GM18520 (cell line): ENCODE results near the gene KRT86.
"Not testable (repeated sequence)": the region's sequence is repeated elsewhere in the genome, so short reads cannot be mapped to it uniquely, and the experiment has no call there.

ENCODE experiments used
- ATAC-seq: cut with Tn5 transposase; IDR thresholded peaks from one replicate; pipeline ENCODE4 v1.9.1; 2021; ENCODE audit not compliant: unreplicated experiment

KRT86 gene

GRCh38 chr12:52267266-52267665, 7.2 kb upstream of the KRT86 start:
- no peak for ATAC-seq

GRCh38 chr12:52267699-52268098, 6.7 kb upstream of the KRT86 start:
- no peak for ATAC-seq

- no peak for ATAC-seq
These were observed 6.2 kb upstream of the KRT86 start for GRCh38 chr12:52268212-52268611.

DNA sequence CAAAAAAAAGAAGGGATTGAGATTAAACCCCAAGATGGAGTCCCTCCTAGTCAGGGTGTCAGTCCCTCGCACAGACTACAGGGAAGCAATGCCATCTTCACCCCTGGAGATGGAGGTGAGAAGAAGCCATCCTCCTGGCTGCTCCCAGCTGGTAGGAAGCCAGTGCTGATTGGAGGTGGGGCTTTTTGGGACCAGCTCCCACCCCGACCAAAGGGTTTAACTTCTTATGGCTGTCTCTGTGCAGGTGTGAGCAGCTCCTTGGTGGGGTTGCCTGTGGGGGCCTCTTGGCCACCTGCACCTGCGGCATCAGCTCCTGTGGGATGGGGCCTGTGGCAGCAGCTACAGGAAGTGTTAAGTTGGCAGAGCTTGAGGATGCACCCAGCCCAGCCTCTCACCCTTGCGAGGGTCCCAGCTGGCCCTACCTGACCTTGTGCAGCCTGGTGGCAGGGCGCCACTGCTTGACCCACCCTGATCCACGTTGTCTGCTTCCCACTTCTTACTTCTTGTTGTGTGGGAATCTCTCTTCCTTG, 3.8 kb upstream of the KRT86 start:
- ATAC-seq, result no peak

DNA sequence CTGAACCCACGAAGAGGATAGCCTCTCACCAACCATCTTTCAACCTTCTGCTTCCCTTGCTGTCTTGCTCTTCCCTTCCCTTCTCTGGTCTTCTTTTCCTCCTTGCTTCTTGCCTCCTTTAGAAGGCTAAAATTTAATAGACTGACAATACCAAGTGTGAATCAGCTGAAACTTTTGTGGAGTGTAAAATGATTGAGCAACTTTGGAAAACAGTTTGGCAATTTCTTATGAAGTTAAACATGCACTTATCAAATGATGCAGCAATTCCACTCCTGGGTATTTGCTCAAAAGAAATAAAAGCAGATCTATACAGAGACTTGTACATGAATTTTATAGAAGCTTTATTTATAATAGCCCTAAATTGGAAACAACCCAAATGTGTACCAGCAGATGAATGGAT, 3.3 kb upstream of the KRT86 start:
- no peak for ATAC-seq

DNA sequence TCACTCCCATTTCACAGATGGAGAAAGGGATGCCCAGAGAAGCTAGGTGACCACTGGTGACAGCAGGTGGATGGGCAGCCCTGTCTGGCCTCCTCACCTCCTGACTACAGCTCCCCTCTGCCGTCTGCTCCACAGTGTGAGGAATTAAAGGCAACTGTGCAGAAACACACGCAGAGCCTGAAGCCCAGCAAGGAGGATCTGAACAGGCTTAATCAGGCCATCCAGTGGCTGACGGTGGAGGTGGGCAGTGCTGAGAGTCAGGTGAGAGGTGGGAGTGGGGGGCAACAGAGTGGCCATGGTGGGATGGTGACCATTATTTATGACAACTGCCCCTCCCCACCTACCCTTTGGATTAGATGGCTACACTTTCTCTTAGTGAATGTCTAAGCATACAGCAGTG, 1.2 kb downstream of the KRT86 start:
- ATAC-seq, result no peak

- no peak for ATAC-seq
These were observed 3.2 kb downstream of the KRT86 start for GRCh38 chr12:52277486-52278245.

- ATAC-seq, result no peak
These were observed 4.4 kb downstream of the KRT86 start for GRCh38 chr12:52278575-52279421.

DNA sequence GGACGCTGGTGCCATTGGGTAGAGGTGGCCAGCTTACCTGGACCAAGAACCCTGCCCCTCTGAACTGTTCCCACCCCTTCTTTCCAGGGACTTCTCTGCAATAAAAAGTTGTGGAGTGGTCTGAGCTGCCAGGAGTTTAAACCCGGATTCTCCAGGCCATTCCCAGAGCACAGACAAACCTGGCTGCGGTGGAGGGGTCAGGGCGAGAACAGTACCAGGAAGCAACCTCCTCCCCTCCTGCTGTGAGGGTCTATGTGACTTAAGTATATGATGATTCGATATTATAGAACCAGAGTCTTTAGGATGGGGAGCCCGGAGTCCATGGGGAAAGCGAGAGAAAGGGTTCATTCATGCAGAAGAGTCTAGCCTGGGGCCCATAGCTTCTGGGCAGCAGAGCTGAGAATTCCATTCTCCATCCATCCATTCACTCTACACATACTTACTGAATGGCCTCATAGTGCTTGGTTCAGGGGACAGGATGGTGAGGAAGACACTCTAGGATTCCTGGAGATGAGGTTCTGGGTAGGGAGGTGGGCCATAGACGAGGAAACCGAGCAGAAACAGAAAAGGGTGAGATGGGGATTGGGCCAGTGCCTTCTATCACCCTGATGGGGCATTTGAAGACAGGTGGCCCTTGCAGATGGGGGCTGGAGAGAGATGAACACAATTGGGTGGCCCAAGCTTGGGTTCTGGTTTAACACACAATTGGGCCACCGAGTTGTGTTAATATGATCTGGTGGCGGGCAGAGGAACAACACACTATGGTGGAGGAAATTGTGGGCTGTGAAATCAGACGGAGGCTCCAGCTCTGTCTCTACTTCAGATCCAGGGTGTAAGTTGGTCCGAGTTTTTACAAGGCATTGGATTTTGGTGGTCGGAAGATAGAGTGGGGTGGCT, 5.2 kb downstream of the KRT86 start:
- ATAC-seq, result no peak

DNA sequence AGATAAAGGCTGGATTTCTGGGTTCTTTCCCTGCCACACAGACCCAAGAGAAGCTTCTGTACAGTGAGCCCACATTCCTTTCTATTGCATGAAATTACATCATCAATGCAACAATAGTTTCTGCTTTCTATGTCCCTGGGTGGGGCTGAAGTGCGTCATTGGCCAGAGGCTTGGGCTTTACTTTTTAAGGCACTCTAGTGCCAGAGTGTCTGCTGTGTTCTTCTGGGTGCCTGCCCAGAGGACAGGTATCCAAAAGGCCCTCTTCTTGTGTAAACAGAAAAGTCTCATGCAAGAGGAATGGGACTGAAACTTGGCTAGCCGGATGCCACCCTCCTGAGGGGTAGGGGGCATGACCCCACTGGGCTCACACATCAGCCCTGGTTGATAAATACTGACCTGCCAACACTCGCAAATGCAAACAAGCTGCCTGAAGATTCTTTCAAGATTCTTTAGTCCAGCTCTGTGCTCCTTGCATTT, 5.9 kb downstream of the KRT86 start:
- no peak for ATAC-seq

GRCh38 chr12:52280796-52281560, 6.5 kb downstream of the KRT86 start:
- no peak for ATAC-seq

- ATAC-seq, result no peak
These were observed 10.2 kb downstream of the KRT86 start for GRCh38 chr12:52284562-52285171.

- ATAC-seq, result no peak
These were observed 10.8 kb downstream of the KRT86 start for GRCh38 chr12:52285172-52285745.

DNA sequence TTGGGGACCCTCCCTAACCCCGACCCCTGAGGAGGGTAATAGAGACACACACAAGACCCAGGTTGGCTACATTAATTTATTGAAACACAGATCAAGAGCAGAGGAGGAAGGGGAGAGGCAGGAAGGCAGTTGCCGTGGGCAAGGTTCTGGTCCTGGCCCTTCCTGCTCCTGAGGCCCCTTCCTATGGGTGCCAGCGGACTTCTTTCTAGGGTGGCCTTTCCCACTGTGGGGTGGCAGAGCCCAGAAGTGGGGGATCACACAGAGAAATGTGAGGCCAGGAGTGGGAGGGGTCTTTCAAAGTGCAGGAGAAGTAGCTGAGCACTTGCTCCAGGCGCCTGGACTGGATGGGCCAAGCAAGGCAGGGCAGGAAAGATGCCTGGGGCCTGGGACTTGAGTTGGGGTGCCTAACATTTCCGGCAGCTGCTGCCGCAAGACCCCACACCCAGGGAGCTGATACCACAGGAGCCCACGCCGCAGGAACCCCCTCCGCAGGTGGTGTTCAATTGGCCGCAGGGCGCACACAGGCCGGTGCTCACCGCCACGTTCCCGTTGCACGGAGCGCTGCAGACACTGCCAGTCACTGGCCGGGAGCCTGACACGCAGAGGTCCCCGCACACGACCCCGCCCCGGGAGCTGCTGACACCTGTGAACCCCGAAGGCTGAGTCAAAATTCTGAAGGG, 11.5 kb downstream of the KRT86 start:
- ATAC-seq, result no peak

DNA sequence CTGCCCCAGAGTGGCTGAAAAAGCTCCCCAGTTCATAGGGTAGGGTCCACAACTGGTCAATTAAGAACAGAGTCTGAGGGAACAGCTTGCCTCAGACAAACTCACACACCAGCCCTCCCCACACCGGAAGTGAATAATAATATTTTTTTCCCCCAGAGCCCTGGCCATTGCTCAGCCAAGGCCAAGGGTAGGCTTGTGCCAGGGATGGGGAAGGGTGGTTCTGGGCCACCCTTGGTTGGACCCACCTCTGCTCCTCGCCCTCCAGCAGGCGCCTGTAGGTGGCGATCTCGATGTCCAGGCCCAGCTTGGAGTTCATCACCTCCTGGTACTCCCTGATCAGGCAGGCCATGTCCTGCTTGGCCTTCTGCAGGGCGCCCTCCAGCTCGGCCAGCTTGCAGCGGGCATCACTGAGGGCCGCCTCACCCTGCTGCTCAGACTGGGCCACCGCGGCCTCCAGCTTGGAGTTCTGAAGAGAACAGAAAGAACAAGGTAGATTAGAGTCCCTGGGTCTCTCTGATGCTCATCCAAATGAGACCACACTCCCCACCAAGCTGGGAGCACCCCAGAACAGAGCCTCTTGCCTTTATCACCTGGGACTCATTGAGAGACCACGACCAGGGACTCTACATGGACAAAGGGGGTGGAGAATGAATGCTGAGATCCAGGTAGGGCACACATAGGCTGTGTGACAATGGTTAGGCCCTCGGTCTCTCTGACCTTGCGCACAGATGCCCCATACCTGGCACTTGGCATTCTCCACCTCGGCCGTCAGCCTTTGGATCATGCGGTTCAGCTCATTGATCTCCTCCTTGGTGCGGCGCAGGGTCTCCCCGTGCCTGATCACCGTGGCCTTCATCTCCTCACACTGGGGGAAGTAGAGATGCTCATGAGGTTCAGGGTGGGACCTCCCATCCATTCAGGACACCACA, 12.7 kb downstream of the KRT86 start:
- not testable (repeated sequence) for ATAC-seq

DNA sequence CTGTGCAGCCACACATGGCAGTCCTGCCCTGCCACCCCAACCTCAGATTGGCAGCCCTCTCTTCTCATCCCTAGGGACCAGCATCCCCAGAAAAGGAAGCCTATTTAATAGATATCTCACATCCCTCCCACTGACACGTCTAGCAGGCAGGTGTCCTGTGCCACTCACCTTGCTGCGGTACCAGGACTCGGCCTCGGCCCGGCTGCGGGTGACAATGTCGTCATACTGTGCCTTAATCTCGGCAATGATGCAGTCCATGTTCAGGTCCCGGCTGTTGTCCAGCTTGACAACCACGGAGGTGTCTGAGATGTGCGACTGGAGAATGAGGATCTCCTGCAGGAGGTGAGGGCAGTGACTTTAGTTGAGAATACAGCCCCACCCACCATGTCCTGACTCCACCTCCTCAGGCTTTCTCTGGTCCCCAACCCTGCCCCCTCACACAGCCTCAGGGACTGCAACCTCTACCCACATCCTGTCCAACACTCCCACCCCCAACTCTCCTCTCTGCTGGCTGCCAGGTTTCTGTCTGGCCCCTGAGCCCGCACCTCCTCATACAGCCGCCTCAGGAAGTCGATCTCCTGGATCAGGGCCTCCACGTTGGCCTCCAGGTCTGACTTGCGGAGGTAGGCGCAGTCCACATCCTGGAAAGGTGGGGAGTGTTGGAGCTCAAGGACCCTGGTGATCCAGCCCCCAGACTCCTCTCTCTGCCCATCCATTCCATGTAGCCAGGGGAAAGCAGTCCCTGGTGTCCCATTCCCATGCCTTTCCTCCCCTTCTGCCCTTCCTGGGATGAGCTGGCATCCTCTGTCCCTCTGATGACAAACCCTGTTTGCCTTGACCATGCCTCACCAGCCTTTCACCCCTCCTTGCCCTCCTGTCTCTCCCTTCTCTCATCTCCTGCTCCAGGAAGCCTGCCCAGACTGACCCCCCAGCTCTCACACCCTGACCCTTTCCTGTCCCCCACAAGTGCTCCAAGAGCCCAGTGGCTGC, 13.7 kb downstream of the KRT86 start:
- not testable (repeated sequence) for ATAC-seq
